NCI-H460 (cell line): ENCODE data around the gene FAM83D. TPM values are rescaled to one million over a fixed set of nuclear protein-coding genes. Genes with fewer than 3 reads are reported as not detected.
"Not testable (repeated sequence)": the region's sequence is repeated elsewhere in the genome, so short reads cannot be mapped to it uniquely, and the experiment has no call there.

ENCODE experiments used
- DNase-seq: peaks from one replicate; pipeline ENCODE4 v3.0.0-alpha.2; 2016; ENCODE audit warnings: low read depth; ENCODE audit errors: extremely low read depth
- total RNA-seq: library from RNA; depleted of rRNA; stranded (reverse); fragments of >200 nt; shearing (Covaris generic); gene quantifications from 2 replicates; pipeline ENCODE4 v1.2.3, GENCODE V29; 2014

Gene FAM83D
- total RNA-seq, 1 experiment from 2014 or later, result 29.1 TPM

DNA sequence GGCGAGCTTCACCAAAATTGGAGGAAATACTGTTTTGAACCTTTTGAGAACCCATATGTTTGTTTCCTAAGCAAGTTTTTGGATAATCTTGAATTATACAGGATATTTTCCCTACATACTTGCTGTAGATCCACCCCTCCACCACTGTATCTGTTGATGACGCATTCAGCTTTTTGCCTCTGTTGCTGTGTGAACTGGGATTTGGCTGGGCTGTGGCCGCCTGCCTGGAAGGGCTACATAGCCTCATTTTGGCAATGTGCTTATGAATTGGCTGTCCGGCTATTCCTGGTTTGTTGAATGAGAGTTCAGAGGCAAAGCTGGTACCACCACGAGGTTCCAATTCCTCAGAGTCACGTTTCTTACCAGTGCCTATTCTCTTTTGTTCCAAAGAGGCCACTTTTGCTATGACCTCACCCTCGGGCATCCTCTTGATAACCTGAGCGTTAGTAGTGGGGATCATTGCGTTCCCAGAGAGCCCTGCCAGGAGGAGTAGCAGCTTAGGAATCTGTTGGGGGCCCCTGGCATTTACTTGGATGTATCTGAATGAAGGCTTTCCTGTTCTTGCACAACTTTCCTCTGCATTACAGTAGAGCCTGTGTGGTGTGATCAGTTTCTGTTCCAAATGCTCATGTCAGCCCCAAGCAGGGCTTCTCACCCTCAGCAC, 6.4 kb downstream of the FAM83D start:
- DNase-seq, result no peak

DNA sequence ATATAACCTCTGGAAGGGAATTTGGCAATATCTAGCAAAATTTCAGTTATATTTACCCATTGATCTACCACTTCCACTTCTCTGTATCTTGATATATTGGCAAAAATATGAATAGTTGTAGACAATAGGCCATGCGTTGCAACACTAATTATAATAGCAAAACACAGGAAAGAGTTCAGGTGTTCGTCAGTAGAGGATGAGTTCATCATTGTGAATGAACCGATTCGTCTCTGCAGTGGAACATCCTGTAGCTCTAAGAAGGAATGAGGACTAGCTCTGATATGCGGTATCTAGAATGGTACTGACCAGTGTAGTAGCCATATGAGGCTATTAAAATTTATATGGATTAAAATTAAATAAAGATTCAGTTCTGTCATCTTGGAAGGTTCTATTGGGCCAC, 8.3 kb downstream of the FAM83D start:
- no peak for DNase-seq

- DNase-seq, result peak; percentile 39
Measured at GRCh38 chr20:38935285-38935684, 9.1 kb downstream of the FAM83D start.

- no peak for DNase-seq
Measured at GRCh38 chr20:38935967-38936407, 9.8 kb downstream of the FAM83D start.

DNA sequence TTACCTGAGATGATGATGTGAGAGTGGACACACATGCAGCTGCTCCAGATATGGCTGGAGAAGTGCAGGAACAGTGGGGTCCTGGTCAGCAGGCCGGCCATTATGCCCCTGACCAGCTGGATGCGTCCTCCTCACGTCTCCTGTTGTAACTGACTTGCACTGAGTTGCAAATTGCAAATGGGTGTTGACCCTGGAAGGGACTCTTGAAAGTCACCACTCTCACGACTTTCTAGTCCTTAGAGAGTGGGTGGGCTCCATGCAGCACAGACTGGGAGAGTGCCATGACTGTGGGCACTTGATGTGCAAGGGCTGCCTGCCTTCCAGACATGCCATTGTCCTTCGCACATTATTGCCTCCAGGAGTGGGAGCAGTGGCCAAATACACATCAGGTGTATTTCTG, 10.8 kb downstream of the FAM83D start:
- DNase-seq, result no peak

- DNase-seq, result no peak
Measured at GRCh38 chr20:38937978-38938473, 11.8 kb downstream of the FAM83D start.

- no peak for DNase-seq
Measured at GRCh38 chr20:38939686-38940085, 13.5 kb downstream of the FAM83D start.

DNA sequence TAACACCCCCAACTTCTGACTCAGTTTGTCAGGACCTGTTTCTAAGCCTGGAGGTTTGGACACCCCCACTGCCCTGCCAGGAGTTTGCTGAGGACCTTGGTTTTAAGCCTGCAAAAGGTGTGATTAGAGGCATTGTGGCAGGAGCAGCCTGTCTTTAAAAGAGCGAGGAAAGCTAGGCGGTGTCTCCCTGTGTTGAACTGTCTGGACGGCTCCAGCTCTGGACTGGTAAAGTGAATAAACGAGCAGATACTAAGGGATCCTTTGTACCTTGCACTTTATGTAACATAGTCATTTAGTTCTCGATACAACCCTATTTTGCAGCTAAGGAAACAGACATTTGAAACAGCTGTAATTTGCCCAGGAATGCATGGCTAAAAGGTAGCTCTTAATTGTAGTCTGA, 14.4 kb downstream of the FAM83D start:
- DNase-seq, result no peak

- no peak for DNase-seq
Measured at GRCh38 chr20:38941726-38942389, 15.6 kb downstream of the FAM83D start.

DNA sequence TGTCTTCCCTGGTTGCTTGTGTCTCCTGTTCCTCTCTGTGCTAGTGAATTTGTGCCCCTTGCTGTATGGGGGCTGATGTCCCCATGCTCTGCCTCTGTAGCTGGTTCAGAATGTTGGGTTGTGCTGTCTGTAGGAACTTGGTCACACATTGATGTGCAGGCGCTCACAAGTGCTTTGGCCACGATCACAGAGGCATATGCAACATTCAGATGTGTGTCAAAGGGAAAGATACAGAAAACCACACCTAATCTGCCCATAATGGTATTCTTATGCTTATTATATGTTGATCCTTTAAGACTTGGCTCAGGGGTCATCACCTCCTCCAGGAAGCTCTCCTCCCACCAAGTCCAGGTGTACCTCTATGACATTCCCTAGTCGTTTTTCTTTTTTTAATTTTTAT, 18.8 kb downstream of the FAM83D start:
- DNase-seq, result no peak

DNA sequence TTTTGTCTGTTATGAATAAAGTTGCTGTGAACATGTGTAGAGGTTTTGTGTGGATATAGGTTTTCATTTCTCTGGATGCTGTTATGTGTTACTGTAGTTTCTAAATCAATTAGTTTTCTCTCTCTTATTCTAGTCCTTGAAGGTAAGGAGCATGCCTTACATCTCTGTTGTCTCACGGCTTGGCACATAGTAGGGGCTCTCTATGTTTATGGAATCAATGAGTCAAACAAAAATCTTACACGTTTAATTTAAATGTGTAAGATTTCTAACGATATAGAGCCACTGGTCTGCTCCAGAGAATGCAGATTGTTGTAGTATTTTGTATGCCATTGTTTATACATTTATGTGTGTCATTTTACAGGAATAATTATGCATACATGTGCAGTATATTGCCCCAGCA, 20.6 kb downstream of the FAM83D start:
- DNase-seq, result no peak

DNA sequence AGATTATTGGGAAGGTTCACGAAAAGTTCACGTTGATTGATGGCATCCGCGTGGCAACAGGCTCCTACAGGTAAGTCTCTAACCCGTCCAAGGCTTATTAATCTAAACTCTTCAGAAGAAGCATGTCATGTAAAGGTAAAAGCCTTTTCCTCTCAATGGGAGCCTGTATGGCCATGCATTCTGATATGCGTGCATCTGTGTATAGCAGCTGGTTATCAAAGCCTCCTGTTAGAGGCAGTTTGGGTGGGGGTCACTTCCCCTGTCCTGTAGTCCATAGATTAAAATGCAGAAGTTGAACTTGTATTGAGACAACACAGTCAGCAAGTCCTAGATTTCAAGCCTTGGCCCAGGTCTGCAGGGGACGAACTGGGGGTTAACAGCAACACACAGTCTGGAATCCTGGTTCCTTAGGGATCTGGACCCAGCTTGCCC, 21.7 kb downstream of the FAM83D start:
- no peak for DNase-seq

GRCh38 chr20:38950254-38950653, 24.0 kb downstream of the FAM83D start:
- no peak for DNase-seq

GRCh38 chr20:38951611-38952010, 25.4 kb downstream of the FAM83D start:
- no peak for DNase-seq

DNA sequence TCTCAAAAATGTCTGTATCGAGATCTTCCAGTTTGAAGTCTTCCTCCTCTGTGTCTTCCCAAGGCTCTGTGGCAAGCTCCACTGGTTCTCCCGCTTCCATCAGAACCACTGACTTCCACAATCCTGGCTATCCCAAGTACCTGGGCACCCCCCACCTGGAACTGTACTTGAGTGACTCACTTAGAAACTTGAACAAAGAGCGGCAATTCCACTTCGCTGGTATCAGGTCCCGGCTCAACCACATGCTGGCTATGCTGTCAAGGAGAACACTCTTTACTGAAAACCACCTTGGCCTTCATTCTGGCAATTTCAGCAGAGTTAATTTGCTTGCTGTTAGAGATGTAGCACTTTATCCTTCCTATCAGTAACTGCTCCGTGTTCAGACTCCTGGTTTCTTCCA, 25.9 kb downstream of the FAM83D start:
- DNase-seq, result no peak

- DNase-seq, result no peak
Measured at GRCh38 chr20:38953630-38954340, 27.6 kb downstream of the FAM83D start.

- DNase-seq, result no peak
Measured at GRCh38 chr20:38957235-38957876, 31.1 kb downstream of the FAM83D start.

DNA sequence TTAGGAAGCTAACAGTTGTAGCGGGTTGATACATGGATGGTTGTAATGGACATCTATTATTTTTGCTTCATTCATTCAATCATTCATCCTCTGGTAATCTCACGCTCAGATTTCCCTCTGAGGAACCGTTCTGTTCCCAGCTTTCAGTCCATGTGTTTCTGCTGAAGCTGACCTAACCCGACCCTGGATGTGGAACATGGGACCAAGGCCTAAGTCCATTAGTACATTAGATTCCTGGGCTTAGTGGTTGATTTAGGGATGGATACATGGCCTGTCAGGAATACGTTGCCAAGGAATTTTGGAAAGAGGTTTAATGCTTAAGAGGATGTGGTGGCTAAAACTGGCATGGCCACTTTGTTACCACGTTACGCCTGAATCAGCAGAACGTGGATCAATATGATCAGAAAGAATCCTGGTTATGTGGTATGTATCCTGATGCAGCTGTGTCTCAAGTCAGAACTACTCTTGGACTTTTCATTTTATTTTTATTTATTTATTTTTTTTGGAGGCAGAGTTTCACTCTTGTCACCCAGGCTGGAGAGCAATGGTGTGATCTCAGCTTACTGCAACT, 31.8 kb downstream of the FAM83D start:
- no peak for DNase-seq

- not testable (repeated sequence) for DNase-seq
Measured at GRCh38 chr20:38960187-38960687, 34.0 kb downstream of the FAM83D start.

GRCh38 chr20:38961530-38962043, 35.4 kb downstream of the FAM83D start:
- no peak for DNase-seq
